ENCODE measurements around the gene FN1.

The FN1 gene

GRCh38 chr2:215435870-215436704, at the start of gene FN1:
TSS of gene FN1 (minus strand) at chr2:215436068. CDS start at chr2:215435802, 266 bp downstream.
- peak; percentile 50 to 64 for DNase-seq (ENCODE audit: low read depth in 2 of 2)

GRCh38 chr2:215485032-215485431, 49.2 kb upstream of the FN1 start:
- no peak for DNase-seq (ENCODE audit: low read depth in 2 of 2)

- DNase-seq (ENCODE audit: low read depth in 2 of 2): no peak
These were observed 48.7 kb upstream of the FN1 start for GRCh38 chr2:215484570-215484969.

GRCh38 chr2:215483431-215483830, 47.6 kb upstream of the FN1 start:
- no peak for DNase-seq (ENCODE audit: low read depth in 2 of 2)

GRCh38 chr2:215479536-215480240, 43.8 kb upstream of the FN1 start:
- DNase-seq (ENCODE audit: low read depth in 2 of 2): no peak

- DNase-seq (ENCODE audit: low read depth in 2 of 2): no peak
These were observed 43.3 kb upstream of the FN1 start for GRCh38 chr2:215479121-215479520.

- DNase-seq (ENCODE audit: low read depth in 2 of 2): no peak
These were observed 40.6 kb upstream of the FN1 start for GRCh38 chr2:215476424-215476823.

- no peak for DNase-seq (ENCODE audit: low read depth in 2 of 2)
These were observed 30.4 kb upstream of the FN1 start for GRCh38 chr2:215466097-215466909.

- DNase-seq (ENCODE audit: low read depth in 2 of 2): no peak
These were observed 29.4 kb upstream of the FN1 start for GRCh38 chr2:215465256-215465655.

GRCh38 chr2:215461836-215462532, 26.1 kb upstream of the FN1 start:
- no peak for DNase-seq (ENCODE audit: low read depth in 2 of 2)

GRCh38 chr2:215460682-215461382, 25.0 kb upstream of the FN1 start:
- DNase-seq (ENCODE audit: low read depth in 2 of 2): no peak

GRCh38 chr2:215455958-215456357, 20.1 kb upstream of the FN1 start:
- no peak for DNase-seq (ENCODE audit: low read depth in 2 of 2)

- DNase-seq (ENCODE audit: low read depth in 2 of 2): no peak
These were observed 18.8 kb upstream of the FN1 start for GRCh38 chr2:215454519-215455246.

- DNase-seq (ENCODE audit: low read depth in 2 of 2): no peak
These were observed 16.9 kb upstream of the FN1 start for GRCh38 chr2:215452725-215453124.

- no peak for DNase-seq (ENCODE audit: low read depth in 2 of 2)
These were observed 15.3 kb upstream of the FN1 start for GRCh38 chr2:215451012-215451756.

GRCh38 chr2:215450188-215451011, 14.5 kb upstream of the FN1 start:
- no peak for DNase-seq (ENCODE audit: low read depth in 2 of 2)

GRCh38 chr2:215447673-215448081, 11.8 kb upstream of the FN1 start:
- no peak for DNase-seq (ENCODE audit: low read depth in 2 of 2)

GRCh38 chr2:215447056-215447455, 11.2 kb upstream of the FN1 start:
- no peak for DNase-seq (ENCODE audit: low read depth in 2 of 2)

GRCh38 chr2:215442401-215442787, 6.5 kb upstream of the FN1 start:
- DNase-seq (ENCODE audit: low read depth in 2 of 2): no peak
